Muscle of back (tissue), 11 donors: ENCODE measurements around the gene C16orf86. TPM values are rescaled to one million over a fixed set of nuclear protein-coding genes. Genes with fewer than 3 reads are reported as not detected.

Experiments used
- DNase-seq, 3 donors: peaks; one replicate each; pipeline versions ENCODE4 v3.0.0 to v3.0.0-alpha.2; 2013
- polyA plus RNA-seq, 10 donors: library from polyadenylated mRNA; unstranded; fragments of 120-200 nt; gene quantifications; one replicate each; pipeline ENCODE4 v1.2.1, GENCODE V29; 2013; ENCODE audit not compliant: insufficient read length in 10 of 10

Gene C16orf86
- polyA plus RNA-seq, 10 donors, result 1.5 to 3.0 (median 2.3) TPM

DNA sequence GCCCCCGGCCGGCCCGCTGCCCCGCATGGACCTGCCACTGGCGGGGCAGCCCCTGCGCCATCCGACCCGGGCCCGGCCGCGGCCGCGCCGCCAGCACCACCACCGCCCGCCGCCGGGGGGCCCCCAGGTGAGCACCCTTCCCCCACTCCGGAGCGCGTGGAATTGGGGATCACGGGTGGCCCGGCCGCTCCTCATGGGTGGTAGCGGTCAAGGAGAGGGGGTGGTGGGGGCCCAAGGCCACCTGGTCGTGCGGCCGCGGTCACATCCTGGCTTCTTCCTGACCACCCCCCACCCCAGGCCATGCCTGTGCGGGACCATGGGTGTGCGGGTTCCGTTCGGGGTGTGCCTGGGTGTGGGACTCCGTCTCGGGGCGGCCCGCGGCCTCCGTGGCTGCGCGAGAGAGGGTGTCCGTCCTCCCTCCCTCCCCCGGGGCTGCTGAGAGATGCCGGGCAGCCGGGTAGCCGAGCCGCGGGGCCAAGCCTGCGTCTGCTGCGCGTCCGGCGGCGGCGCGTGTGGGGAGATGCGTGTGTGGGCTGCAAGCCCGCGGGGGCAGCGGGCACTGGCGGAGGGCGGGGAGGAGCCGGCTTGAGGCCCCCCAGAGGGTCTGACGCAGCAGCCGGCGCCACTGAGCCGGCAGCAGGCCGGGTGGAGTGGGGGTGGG is 13.4 kb upstream of the C16orf86 start:
- DNase-seq, result no peak

DNA sequence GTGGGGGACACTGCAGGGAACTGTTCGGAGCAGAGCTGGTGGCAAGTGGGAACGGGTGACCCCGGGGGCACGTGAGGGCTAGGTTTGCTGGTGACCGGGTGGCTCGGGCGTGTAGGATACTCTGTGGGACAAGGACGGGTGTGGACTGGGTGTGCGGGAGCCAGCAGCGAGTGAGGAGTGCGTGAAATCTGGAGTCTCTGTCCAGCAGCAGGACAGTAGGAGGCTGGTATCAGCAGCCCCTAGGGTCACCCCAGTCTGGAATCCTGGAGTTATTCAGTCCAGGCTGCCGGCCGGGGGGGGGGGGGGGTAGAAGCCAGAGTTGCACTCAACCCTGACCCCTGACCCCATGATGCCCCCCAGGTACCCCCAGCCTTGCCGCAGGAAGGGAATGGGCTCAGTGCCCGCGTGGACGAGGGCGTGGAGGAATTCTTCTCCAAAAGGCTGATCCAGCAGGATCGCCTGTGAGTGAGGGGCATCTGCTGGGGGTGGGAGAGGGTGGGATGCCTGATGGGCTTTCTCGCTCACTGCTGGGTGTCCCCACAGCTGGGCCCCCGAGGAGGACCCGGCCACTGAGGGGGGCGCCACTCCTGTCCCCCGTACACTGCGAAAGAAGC is 12.7 kb upstream of the C16orf86 start:
- no peak for DNase-seq

DNA sequence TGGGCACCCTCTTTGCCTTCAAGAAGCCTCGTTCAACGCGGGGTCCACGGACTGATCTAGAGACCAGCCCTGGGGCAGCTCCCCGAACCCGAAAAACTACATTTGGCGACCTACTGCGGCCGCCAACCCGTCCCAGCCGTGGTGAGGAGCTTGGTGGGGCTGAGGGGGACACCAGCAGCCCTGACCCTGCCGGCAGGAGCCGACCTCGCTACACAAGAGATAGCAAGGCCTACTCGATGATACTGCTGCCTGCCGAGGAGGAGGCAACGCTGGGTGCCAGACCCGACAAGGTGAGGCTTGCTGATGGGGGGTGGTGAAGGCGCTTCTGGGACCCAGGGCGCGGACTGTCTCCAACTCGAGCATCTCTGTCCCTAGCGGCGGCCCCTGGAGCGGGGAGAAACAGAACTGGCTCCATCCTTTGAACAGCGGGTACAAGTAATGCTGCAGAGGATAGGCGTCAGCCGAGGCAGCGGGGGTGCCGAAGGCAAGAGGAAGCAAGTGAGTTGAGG is 12.2 kb upstream of the C16orf86 start:
- DNase-seq, result no peak

DNA sequence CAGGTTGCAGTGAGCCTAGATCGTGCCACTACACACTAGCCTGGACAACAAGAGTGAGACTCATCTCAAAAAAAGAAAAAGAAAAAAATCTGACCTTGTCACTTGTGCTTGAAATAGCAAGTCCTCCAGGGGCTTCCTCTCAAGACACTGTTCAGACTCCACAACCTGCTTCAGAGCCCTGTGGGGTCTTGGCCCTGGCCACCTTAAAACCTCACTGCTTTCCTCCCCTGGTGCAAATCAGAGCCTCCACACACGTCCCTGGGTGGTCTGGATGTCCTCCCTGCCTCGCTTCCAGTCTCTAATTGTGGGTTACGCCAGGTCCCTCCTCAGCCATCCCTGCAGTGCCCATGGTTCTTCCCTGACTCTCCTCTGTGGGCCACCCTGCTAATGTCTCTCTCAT is 11.3 kb upstream of the C16orf86 start:
- no peak for DNase-seq

DNA sequence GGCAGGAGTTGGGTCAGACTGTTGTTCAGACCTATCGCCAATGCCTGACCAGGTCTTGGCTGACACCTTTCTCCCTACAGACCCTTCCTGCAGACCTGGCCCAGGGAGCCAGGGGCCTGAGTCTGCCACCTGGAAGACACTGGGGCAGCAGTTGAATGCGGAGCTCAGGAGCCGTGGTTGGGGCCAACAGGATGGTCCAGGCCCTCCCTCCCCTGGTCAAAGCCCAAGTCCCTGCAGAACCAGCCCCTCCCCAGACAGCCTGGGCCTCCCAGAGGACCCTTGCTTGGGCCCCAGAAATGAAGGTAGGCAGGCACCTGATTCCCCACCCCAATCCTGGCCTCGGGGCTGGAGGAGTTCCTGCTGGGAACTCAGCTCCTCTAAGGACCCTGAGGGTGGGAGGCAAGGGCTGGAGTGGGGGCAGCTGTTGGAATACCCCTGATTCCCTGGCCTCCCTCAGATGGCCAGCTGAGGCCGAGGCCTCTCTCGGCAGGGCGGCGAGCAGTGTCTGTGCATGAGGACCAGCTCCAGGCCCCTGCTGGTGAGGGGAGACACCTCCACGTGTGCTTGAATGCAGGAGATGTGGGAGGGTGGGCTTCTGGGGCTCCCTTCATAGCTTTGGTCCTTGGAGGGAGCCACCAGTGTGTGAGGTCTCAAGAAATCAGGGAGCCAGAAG is 10.1 kb upstream of the C16orf86 start:
- no peak for DNase-seq

DNA sequence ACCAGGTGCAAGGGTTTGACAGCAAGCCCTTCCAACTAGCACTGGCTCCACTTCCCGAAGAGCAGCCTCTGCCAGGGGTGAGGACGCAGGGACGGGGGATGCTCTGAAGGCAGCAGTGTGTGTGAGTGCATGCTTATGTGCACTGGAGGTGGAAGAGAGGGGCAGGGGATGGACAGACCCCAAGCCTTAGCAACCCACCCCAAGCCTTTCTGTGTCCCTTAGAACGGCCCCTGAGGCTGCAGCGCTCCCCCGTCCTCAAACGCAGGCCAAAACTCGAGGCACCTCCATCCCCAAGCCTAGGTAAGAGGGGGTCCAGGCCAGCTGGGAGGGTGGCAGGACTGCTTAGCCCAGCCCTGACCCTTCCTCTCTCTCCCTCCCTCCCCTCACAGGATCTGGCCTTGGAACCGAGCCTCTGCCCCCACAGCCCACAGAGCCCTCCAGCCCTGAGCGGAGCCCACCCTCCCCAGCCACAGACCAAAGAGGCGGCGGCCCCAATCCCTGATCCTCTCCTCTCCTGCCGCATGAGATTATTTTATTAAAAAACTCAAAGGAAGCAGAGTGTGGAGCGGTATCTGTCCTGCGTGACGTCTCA is 9.5 kb upstream of the C16orf86 start:
- DNase-seq, result no peak

DNA sequence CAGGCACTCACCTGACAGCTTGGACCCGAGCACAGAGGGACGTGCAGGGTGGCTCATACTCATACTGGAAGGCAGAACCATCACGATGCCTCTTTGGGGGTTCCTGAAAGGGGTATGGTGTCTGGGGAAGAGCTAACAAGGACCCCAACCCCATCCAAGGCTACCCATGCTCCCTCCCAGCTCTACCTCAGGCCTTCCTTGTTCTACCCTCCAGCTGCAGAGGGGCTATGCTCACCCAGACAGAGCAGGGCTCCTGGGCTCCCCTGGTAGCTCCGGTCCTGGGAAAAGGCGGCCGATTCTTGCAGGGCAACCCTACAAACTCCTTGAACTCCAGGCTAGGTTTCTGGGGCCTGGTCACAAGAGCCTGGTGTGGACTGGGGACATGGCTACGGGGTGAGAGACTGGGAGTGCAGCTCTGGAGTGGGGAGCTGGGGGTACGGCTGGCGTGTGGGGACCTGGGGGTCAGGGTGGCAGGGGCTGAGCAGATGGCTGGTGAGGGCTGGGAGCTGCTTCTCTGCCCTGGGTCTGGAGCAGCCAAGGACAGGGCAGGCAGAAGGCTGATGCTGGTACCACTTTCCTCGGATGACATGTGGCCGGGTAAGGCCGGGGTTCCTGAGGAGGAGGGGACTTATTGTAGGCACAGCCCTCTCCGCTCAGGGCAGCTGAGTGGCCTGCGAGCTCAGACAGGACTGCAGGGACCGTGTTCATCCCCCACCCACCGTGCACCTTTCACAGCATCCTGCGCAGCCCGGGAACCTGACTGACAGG is 8.7 kb upstream of the C16orf86 start:
- no peak for DNase-seq

DNA sequence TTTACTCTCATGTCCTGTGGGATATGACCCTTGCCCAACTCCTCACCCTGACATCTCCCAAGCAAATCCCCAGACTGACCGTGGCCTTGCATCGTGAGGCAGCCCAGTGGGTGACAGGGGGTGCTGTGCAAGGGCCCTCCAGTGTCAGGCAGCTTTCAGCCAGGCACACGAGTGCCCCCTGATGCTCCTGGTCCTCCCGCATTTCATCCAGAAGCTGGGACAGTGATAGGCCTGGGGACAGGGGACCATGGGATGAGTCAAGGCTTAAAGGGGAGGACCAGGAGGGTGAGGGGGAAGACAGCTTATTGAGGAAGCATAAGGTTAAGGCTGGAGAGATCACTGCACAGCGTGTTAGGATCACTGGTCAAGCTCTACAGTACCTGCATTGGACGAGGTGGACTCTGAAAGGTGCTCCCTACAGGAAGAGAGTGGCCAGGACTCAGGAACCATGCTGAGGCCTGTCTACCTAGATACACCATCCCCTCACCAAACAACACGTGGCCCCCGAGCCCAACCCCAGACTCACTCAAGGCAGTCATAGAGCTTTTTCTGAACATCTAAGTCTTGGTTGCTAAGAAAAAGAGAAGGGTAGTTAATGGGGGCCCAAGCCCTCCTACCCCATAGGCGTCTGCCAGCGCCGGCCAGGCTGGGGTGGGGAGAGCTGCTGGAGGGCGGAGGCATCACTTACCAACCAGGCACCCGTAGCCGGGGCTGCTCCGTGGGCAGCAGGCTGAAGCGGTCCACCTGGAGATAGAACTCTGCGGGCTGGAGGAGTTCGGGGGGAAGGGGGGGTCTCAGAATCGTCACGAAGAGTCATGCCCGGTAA is 7.6 kb upstream of the C16orf86 start:
- DNase-seq, result no peak

DNA sequence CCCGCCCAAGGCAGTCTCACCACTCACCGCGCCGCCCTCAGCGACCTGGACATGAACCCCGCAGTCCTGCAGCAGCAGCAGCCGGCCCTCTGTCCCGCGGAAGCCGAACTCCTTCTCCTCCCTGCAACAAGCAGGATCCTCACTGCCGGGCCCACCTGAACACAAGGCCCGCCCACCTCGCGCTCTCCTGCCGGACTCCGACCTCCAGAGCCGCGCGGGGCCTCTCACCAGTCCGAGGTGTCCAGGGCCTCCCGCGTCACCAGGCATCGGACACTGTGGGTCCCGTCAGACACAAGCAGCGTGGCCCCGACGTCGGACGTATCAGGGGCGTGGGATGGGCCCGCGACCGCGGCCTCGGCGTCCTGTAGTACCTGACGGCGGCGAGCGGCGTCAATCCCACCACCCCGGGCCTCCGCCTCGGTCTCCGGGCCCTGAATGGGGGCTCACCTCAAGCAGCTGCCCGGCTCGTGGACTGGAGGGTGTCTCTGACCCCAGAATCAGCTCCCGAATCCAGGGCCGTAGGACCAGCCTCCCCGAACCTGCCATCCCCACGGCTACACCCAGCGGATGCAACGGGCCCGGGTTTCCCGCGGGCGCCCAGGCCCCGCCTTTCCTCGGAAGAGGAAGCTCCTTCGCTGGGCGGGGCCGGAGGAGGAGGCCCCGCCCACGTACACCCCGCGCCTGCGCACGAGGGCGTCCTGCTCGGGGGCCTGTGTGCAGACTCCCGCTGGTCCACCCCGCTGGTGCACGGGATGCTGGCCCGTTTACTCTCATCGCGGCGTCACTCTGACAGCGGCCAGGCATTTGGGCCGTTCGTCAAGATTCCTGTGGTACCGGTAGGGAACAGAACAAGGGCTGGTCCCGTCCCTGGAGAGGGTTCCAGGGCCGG is 6.7 kb upstream of the C16orf86 start, which contains the start of gene ACD:
Gene ACD (minus strand): TSS at position 586 of the 889 bp plus-strand sequence. CDS start 40 bp downstream, at position 546.
- DNase-seq, result peak; percentile 93 to 98 (median 97)

DNA sequence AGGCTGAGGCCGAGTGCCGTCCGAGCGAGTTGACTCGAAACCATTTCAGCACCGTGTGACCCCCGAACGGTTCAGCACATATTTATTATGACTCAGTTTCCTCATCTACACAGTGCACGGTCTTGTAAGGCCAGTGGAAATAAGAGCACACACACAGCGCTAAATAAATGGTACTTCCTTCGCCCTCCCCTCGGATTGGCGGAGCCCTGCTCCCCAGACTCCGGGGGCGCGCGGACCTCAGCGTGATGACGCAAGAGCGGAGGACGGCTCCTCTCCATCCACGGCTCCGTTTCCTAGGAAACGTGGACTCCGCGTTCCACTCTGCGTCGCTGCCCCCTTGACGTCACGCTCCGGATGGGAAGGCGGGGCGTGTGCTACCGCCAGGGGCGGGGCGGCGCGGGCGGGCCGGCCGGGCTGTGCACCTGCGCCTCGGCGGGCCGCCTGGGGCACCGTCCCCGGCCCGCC is 6.0 kb upstream of the C16orf86 start, which contains the start of gene PARD6A:
Gene PARD6A (plus strand): TSS at position 397 of the 465 bp plus-strand sequence. CDS start 79 bp downstream, outside the sequence.
- peak; percentile 94 to 98 (median 97) for DNase-seq

DNA sequence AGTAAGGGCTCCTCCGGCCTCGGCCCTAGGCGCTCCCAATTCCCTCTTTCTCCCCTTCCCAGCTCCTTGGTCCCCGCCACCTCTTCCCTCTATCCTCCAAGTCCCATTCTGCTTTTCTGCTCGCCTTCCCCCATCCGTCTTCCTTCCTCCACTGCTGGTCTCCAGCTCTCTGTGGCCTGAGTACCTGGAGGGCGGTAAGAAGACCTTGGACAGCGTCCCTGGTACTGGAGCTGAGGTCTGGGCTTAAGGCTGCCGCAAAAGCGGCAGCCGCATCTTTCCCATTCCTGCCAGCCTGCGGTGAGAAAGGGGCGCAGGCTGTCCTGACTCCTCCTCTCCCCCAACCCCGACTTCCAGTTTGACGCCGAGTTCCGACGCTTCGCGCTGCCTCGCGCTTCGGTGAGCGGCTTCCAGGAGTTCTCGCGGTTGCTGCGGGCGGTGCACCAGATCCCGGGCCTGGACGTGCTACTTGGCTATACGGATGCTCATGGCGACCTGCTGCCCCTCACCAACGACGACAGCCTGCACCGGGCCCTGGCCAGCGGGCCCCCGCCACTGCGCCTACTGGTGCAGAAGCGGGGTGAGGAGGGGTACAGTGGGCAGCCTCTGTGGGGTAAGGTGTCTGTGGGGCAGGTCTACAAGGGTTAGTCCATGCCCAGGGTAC is 5.4 kb upstream of the C16orf86 start:
- DNase-seq, result peak in 2 of 3 donors; percentile 47 to 81

DNA sequence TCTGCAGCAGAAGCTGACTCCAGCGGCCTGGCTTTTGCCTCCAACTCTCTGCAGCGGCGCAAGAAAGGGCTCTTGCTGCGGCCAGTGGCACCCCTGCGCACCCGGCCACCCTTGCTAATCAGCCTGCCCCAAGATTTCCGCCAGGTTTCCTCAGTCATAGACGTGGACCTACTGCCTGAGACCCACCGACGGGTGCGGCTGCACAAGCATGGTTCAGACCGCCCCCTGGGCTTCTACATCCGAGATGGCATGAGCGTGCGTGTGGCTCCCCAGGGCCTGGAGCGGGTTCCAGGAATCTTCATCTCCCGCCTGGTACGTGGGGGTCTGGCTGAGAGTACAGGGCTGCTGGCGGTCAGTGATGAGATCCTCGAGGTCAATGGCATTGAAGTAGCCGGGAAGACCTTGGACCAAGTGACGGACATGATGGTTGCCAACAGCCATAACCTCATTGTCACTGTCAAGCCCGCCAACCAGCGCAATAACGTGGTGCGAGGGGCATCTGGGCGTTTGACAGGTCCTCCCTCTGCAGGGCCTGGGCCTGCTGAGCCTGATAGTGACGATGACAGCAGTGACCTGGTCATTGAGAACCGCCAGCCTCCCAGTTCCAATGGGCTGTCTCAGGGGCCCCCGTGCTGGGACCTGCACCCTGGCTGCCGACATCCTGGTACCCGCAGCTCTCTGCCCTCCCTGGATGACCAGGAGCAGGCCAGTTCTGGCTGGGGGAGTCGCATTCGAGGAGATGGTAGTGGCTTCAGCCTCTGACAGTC is 4.5 kb upstream of the C16orf86 start:
- no peak for DNase-seq

DNA sequence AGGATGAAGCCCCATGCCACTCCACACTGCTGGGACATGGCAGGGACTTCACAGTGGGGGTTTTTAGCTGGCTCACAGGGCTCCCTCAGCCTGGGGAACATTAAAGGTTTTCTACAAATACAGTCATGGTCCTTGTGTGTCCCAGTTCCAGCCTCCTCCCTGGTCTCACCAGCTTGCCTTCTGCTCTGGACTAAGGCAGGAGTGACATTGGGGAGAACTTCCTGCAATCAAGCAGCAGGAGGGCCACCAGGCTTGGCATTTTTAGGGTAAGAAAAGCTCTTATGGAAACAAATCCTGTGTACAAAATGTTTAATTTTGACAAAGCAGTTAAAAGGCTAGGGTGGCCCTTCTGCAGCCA is 4.0 kb upstream of the C16orf86 start:
- DNase-seq, result no peak

DNA sequence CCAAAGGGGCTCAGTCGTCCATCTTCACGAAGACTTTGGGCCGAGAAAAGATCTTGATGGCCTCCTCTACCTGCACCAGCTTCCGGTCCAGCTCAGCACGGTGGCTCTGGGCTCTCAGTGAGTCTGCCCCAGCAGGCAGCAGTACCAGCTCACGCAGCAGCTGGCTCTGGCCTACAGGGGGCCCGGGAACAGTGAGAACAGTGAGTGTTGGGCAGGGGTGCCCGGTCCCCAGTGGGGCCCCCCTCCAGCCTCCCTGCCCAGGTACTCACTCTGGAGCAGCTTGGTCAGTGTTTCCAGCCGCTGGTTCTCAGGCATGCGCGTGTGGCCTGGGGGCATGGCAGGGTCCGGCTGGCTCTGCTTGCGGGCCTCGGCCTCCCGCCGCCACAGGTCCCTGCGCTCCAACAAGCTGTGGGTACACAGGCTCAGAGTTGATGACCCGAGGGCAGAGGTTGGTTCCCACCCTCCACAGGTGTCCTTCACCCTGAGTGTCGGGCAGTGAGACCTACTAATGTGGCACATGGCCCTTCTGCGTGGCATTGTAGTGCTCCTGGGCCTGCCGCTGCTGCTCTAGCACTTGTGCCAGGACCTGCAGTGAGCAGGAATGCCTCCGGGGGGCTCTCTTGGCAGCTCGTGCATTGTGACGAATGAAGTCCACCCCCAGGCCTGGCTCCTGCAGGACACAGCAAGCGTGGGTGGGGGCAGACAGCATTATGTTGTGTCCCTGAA is 3.3 kb upstream of the C16orf86 start:
- DNase-seq, result no peak

DNA sequence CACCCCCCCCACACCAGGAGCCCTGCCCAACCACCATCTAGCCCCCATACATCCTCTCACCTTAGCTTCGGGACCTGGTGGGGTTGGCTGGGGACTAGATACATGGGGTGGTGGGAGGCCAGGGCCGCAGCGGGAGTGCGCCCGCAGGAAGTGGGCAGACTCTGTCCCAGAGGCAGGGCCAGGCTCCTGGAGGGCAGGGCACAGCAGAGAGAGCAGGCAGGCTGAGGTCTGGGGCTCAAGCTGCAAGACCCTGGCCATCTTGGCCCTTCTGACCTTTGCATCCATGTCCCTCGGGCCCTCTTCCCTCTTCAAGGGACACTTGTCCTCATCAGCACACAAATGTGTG is 2.8 kb upstream of the C16orf86 start:
- no peak for DNase-seq

DNA sequence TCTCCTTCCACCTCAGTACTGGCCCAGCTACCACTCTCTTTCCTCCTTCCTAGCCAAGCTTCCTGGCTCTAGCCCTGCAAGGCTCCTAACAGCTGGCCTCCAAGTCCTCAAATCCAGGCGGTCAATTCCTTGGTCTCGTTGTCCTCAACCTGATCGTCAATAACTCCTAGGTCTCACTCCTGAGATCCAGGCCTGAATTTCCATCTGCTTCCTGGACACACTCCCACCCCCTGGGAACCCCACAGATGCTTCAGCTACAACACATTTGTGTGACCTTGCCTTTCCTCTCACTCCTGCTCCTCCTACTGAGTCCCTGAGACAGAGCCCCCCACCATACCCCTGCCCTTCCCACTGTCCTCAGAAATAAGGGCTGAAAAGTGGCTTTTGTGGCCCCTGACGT is 2.4 kb upstream of the C16orf86 start:
- DNase-seq, result peak in 1 of 3 donors; percentile 39

DNA sequence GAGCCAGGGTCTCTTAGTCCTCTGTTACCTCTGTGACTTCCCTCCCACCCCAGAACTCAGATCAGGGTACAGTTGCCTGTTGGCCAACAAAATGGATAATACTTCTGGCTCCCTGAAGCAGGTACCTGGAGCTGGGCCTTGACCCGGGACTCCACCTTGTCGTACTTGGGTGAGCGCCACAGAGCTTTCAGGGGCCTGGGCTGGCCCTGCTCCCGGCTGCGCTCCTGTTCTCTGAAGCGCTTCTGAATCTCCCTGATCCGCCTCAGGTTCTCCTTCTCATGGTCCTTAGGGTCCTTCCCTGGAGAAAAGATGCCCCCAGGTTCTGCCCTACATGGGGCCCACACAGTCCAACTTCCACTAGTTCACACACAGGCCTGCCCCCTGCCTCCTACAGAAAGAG is 1.7 kb upstream of the C16orf86 start:
- no peak for DNase-seq

DNA sequence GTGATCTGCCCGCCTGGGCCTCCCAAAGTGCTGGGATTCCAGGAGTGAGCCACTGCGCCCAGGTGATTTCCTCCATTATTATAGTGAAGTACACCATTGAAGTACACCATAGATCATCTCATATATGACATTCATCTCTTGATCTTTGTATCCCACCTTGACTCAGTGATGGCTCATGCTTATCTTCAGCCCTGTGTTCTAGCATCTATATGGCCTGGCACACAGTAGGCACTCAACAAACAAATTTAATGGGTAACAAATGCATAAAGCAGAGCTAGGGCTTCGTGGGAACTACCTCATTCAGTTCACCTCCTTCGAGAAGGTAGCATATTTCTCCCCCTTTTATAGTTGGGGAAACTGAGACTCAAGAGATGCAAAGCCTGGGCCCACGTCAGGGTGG is 1.0 kb upstream of the C16orf86 start:
- no peak for DNase-seq
